ENCODE measurements around the gene STK32B.

DNA sequence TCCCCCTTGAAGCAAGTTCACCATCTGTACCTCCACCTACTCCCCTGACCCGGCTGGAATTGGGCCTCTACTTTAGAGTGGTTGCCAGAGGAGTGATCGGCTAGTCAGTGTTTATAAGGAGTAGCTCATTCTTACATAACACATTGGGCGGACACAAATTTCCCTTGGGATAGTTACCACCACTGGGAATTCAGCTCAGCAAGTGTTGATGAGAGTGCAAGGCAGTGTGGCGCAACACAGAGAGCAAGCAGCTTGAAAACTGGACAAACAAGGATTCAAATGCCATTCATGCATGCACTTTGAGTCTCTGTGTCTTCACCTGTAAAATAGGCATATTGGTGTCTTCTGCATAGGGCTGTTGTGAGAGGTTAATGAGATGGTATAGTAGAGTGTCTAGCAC, 92.7 kb downstream of the STK32B start:
- TF ChIP-seq, protein P1, sequence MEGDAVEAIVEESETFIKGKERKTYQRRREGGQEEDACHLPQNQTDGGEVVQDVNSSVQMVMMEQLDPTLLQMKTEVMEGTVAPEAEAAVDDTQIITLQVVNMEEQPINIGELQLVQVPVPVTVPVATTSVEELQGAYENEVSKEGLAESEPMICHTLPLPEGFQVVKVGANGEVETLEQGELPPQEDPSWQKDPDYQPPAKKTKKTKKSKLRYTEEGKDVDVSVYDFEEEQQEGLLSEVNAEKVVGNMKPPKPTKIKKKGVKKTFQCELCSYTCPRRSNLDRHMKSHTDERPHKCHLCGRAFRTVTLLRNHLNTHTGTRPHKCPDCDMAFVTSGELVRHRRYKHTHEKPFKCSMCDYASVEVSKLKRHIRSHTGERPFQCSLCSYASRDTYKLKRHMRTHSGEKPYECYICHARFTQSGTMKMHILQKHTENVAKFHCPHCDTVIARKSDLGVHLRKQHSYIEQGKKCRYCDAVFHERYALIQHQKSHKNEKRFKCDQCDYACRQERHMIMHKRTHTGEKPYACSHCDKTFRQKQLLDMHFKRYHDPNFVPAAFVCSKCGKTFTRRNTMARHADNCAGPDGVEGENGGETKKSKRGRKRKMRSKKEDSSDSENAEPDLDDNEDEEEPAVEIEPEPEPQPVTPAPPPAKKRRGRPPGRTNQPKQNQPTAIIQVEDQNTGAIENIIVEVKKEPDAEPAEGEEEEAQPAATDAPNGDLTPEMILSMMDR (IDR thresholded peaks at IDR 0.05): no peak
- no peak for TF ChIP-seq POLR2A (IDR thresholded peaks at IDR 0.05)
